GM12878 (cell line): ENCODE data around the gene DEPDC1B. TPM values are rescaled to one million over a fixed set of nuclear protein-coding genes. Genes with fewer than 3 reads are reported as not detected.
"Not testable (repeated sequence)": the region's sequence is repeated elsewhere in the genome, so short reads cannot be mapped to it uniquely, and the experiment has no call there.

ENCODE experiments used
- ATAC-seq: fragments of 200-7000 bp; cut with Tn5 transposase; 3 replicates; pipeline ENCODE4 v1.9.1; 2020; ENCODE audit warnings: mild to moderate bottlenecking, moderate library complexity
- BruUV-seq: library from RNA; stranded (reverse); fragments of 400-500 nt; replicated peaks from 2 replicates; lab custom pipeline; 2021; lab: Mats Ljungman, UMichigan
- CTCF ChIA-PET: fragments of 300-600 bp; sonication (Branson Sonifier 250); formaldehyde crosslinking; extraction: SDS; loops from one replicate; lab custom pipeline; 2021; ENCODE audit warnings: inconsistent platforms; lab: Yijun Ruan, JAX
- POLR2A ChIA-PET: fragments of 350-600 bp; formaldehyde crosslinking; extraction: SDS; loops from one replicate; lab custom pipeline; 2021; ENCODE audit warnings: inconsistent platforms; lab: Charles Lee
- RAD21 ChIA-PET: fragments of 300-600 bp; sonication (Branson Sonifier 250); formaldehyde crosslinking; loops from one replicate; lab custom pipeline; 2023; ENCODE audit warnings: antibody characterized with exemption; ENCODE audit not compliant: unreplicated experiment; lab: Charles Lee
- SMC1A ChIA-PET: fragments of 300-600 bp; sonication (Branson Sonifier 250); formaldehyde crosslinking; loops from one replicate; lab custom pipeline; 2023; ENCODE audit not compliant: unreplicated experiment, uncharacterized antibody; lab: Charles Lee
- DNase-seq: peaks from one replicate; pipeline ENCODE4 v3.0.0-alpha.2; 2011; ENCODE audit warnings: low read depth, low spot score
- FAIRE-seq: peaks from 3 replicates; lab custom pipeline; 2011; peaks lifted over from hg19 to GRCh38; lab: Jason Lieb, UNC
- H2AFZ ChIP-seq: 2 replicates; pipeline ENCODE4 v1.6.0; 2011; ENCODE audit warnings: low read depth, low read length, control low read depth; ENCODE audit not compliant: control insufficient read depth
- H3K27ac ChIP-seq: 2 replicates; pipeline ENCODE4 v1.5.1; 2011; ENCODE audit warnings: control low read depth; ENCODE audit not compliant: control insufficient read depth, insufficient read depth
- H3K27me3 ChIP-seq, 2 experiments: replicated peaks in 1 of 2; 2 replicates each; pipeline versions ENCODE4 v1.6.0 to v1.6.1; 2011; ENCODE audit warnings: low read length in 1 of 2; ENCODE audit not compliant: control insufficient read depth in 2 of 2, insufficient read depth in 2 of 2
- H3K36me3 ChIP-seq, 2 experiments: 2 replicates each; pipeline ENCODE4 v1.5.1; 2011; ENCODE audit warnings: low read length in 1 of 2; ENCODE audit not compliant: control insufficient read depth in 2 of 2, insufficient read depth in 2 of 2
- H3K4me1 ChIP-seq: 2 replicates; pipeline ENCODE4 v1.6.1; 2011; ENCODE audit warnings: mild to moderate bottlenecking, low read length, moderate library complexity, mixed read lengths; ENCODE audit not compliant: control insufficient read depth, insufficient read depth
- H3K4me2 ChIP-seq: 2 replicates; pipeline ENCODE4 v1.6.0; 2011; ENCODE audit warnings: control low read depth; ENCODE audit not compliant: control insufficient read depth, insufficient read depth
- H3K4me3 ChIP-seq: fragments of 200-600 bp; sonication (generic); 2 replicates; pipeline ENCODE4 v1.5.1; 2016
- H3K79me2 ChIP-seq: 2 replicates; pipeline ENCODE4 v1.6.0; 2011; ENCODE audit warnings: low read length; ENCODE audit not compliant: control insufficient read depth, insufficient read depth
- H3K9ac ChIP-seq: 2 replicates; pipeline ENCODE4 v1.8.0; 2011; ENCODE audit warnings: low read length, control low read depth, mixed read lengths; ENCODE audit not compliant: control insufficient read depth, insufficient read depth
- H3K9me3 ChIP-seq: replicated peaks from 3 replicates; pipeline ENCODE4 v1.5.1; 2011; ENCODE audit warnings: mild to moderate bottlenecking, low read length; ENCODE audit not compliant: control insufficient read depth, insufficient read depth
- H4K20me1 ChIP-seq: 2 replicates; pipeline ENCODE4 v1.6.0; 2011; ENCODE audit not compliant: control insufficient read depth, insufficient read depth
- MEF2B ChIP-seq: fragments of 450-650 bp; IDR thresholded peaks from 2 replicates; pipeline ENCODE4 v1.6.1; 2018; ENCODE audit warnings: mild to moderate bottlenecking, moderate library complexity; ENCODE audit not compliant: partially characterized antibody, poor library complexity, severe bottlenecking
- MTA2 ChIP-seq: fragments of 450-650 bp; IDR thresholded peaks from 2 replicates; pipeline ENCODE4 v1.6.1; 2016; ENCODE audit warnings: low read depth, mild to moderate bottlenecking, moderate library complexity
- POLR2AphosphoS5 ChIP-seq: IDR thresholded peaks from 2 replicates; pipeline ENCODE4 v1.6.1; 2011; ENCODE audit warnings: mild to moderate bottlenecking, low read length, inconsistent platforms
- TARDBP ChIP-seq: IDR thresholded peaks from 2 replicates; pipeline ENCODE4 v1.6.1; 2016; ENCODE audit warnings: borderline replicate concordance
- ZBTB4 ChIP-seq: fragments of 450-650 bp; formaldehyde crosslinking; IDR thresholded peaks from 2 replicates; pipeline ENCODE4 v1.4.0; 2022; ENCODE audit warnings: mild to moderate bottlenecking, moderate library complexity
- ZNF274 ChIP-seq: IDR thresholded peaks from one replicate; pipeline ENCODE4 v1.8.0; 2011; ENCODE audit not compliant: insufficient read length, insufficient read depth
- WGBS: methylation state at CpG from one replicate; pipeline ENCODE4 v1.1.6; 2016; ENCODE audit warnings: low lambda C conversion rate; ENCODE audit not compliant: insufficient replicate concordance, insufficient coverage; ENCODE audit errors: missing lambda C conversion rate; 5-methylcytosine and 5-hydroxymethylcytosine counted together
- in situ Hi-C: fragments of 300-500 bp; cut with MboI; formaldehyde crosslinking; loops from 9 replicates; pipeline ENCODE4 v1.14.3; 2018; ENCODE audit warnings: mixed read lengths
- intact Hi-C: fragments of 100-400 bp; cut with micrococcal nuclease; formaldehyde crosslinking; loops from one replicate; pipeline ENCODE4 v1.14.2; 2022; ENCODE audit not compliant: unreplicated experiment
- polyA plus RNA-seq, 11 experiments: library from polyadenylated mRNA; depleted of rRNA in 4 of 11; unstranded in 6 of 11; stranded (reverse) in 5 of 11; fragments of >200 nt; fragmentation: Nextera tagmentation in 4 of 11; fragmentation: Illumina TruSeq in 1 of 11; extraction: Ambion mirVana in 4 of 11; extraction: Trizol in 1 of 11; gene quantifications; 1 replicate in 1 of 11; 2 replicates in 10 of 11; pipeline versions ENCODE4 v1.2.1 to v1.2.3, GENCODE V29; 2011 to 2016; ENCODE audit warnings: inconsistent platforms in 2 of 11, missing spikeins in 2 of 11, low read depth in 1 of 11
- total RNA-seq, 4 experiments: library from RNA; depleted of rRNA in 3 of 4; stranded (reverse); fragments of >200 nt in 3 of 4; fragmentation: Illumina TruSeq in 1 of 4; extraction: Trizol in 1 of 4; gene quantifications; 2 replicates each; pipeline versions ENCODE4 v1.2.1 to v1.2.3, GENCODE V29; 2013 to 2021

Gene DEPDC1B
- total and polyA plus RNA-seq, 10 of the 15 experiments (the other 5 are each of a cell fraction or from before 2014, with no cell fraction given): 29.7 to 56.5 (median 35.5) TPM

GRCh38 chr5:60630179-60630578 is 69.8 kb downstream of the DEPDC1B start (continued):
- TF ChIP-seq ZBTB4 (CRISPR knock-in tag): no peak
- TF ChIP-seq MTA2: no peak
- no peak for TF ChIP-seq MEF2B
- TF ChIP-seq POLR2AphosphoS5: no peak
- TF ChIP-seq TARDBP: no peak
- no peak for TF ChIP-seq ZNF274

- CTCF ChIA-PET, H3K27ac ChIP-seq, intact Hi-C loops, H3K4me3 ChIP-seq, POLR2A ChIA-PET, H3K4me1 ChIP-seq, H3K36me3 ChIP-seq, H3K79me2 ChIP-seq, H2AFZ ChIP-seq, FAIRE-seq, H4K20me1 ChIP-seq, H3K9me3 ChIP-seq, H3K9ac ChIP-seq, ATAC-seq, DNase-seq, BruUV-seq, H3K27me3 ChIP-seq, RAD21 ChIA-PET, in situ Hi-C loops, H3K4me2 ChIP-seq: not testable (repeated sequence)
- 94% methylated on average over 7 of the region's 7 CpGs for WGBS
- SMC1A ChIA-PET: interaction anchor here (0.6 to 0.7 kb wide), 2 partner anchors 26 to 110 kb away, joined by 3 read pairs; no protein-coding TSS in a partner anchor
Observed at GRCh38 chr5:60624875-60625274, 75.1 kb downstream of the DEPDC1B start.

- POLR2A ChIA-PET, H3K9me3 ChIP-seq, FAIRE-seq, in situ Hi-C loops, BruUV-seq, ATAC-seq, intact Hi-C loops, SMC1A ChIA-PET, H3K4me3 ChIP-seq, RAD21 ChIA-PET, H3K36me3 ChIP-seq, DNase-seq, H3K4me2 ChIP-seq, H3K4me1 ChIP-seq, H3K27me3 ChIP-seq, H3K9ac ChIP-seq, H3K27ac ChIP-seq, H2AFZ ChIP-seq, CTCF ChIA-PET, H4K20me1 ChIP-seq, H3K79me2 ChIP-seq: not testable (repeated sequence)
- WGBS: 96% methylated on average over 3 of the region's 3 CpGs
Observed at GRCh38 chr5:60620752-60621151, 79.2 kb downstream of the DEPDC1B start.
